ENCODE results near the gene ZNF593.

- TF ChIP-seq CTCF (conservative IDR thresholded peaks at IDR 0.05; ENCODE audit: low read depth in 2 of 2) (no peak), REST (IDR thresholded peaks at IDR 0.05; ENCODE audit: unreplicated experiment) (no peak), JUNB (IDR thresholded peaks at IDR 0.05; ENCODE audit: unreplicated experiment) (no peak), EZH2 (IDR thresholded peaks at IDR 0.05; ENCODE audit: low read depth, unreplicated experiment) (no peak), POLR2AphosphoS5 (IDR thresholded peaks at IDR 0.05; ENCODE audit: low read depth) (no peak), EZH2phosphoT487 (IDR thresholded peaks at IDR 0.05; ENCODE audit: unreplicated experiment) (no peak), ZNF462 (CRISPR knock-in tag; IDR thresholded peaks at IDR 0.05) (no peak), CREB1 (CRISPR knock-in tag; IDR thresholded peaks at IDR 0.05; ENCODE audit: low read depth) (no peak)
Measured at GRCh38 chr1:26213335-26213905, 43.7 kb downstream of the ZNF593 start.
